GM12874 (cell line): ENCODE data around the gene NPAP1.

Source experiments
- TF ChIP-seq, protein P1 (sequence below): IDR thresholded peaks from 2 replicates; pipeline ENCODE4 v1.5.1; 2011; ENCODE audit warnings: low read depth, mild to moderate bottlenecking, control low read depth, low read length, moderate library complexity; ENCODE audit not compliant: insufficient read depth

NPAP1 gene

DNA sequence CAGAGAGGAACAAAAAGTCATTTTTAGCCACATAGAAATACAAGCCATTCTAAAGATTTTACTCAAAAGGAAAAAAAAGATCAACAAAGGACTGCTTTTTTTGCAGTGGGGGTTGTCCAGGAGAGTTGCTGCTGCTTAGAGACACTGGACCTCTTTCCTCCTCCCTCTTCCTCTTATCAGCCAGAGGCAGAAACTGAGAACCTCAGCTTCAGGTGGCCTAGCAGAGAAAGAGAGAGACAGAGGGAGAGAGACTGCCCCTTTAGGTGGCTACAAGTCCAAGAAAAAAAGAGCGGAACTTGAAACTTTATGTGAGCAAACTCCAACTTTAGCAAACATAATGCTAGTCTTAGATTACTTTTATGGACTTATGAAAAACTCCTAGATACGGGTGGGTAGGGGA, 54.2 kb downstream of the NPAP1 start:
- TF ChIP-seq, protein P1, sequence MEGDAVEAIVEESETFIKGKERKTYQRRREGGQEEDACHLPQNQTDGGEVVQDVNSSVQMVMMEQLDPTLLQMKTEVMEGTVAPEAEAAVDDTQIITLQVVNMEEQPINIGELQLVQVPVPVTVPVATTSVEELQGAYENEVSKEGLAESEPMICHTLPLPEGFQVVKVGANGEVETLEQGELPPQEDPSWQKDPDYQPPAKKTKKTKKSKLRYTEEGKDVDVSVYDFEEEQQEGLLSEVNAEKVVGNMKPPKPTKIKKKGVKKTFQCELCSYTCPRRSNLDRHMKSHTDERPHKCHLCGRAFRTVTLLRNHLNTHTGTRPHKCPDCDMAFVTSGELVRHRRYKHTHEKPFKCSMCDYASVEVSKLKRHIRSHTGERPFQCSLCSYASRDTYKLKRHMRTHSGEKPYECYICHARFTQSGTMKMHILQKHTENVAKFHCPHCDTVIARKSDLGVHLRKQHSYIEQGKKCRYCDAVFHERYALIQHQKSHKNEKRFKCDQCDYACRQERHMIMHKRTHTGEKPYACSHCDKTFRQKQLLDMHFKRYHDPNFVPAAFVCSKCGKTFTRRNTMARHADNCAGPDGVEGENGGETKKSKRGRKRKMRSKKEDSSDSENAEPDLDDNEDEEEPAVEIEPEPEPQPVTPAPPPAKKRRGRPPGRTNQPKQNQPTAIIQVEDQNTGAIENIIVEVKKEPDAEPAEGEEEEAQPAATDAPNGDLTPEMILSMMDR: no peak
